Caco-2 (cell line): ENCODE measurements around the gene ZNF407. TPM values are rescaled to one million over a fixed set of nuclear protein-coding genes. Genes with fewer than 3 reads are reported as not detected.

Experiments
- BruUV-seq: library from RNA; stranded (reverse); fragments of 400-500 nt; replicated peaks from 2 replicates; lab custom pipeline; 2021; lab: Mats Ljungman, UMichigan
- CTCF ChIA-PET: fragments of 300-600 bp; sonication (Branson Sonifier 250); formaldehyde crosslinking; loops from one replicate; lab custom pipeline; 2022; ENCODE audit warnings: antibody characterized with exemption; lab: Charles Lee
- POLR2A ChIA-PET: fragments of 300-600 bp; sonication (Branson Sonifier 250); formaldehyde crosslinking; loops from one replicate; lab custom pipeline; 2022; ENCODE audit warnings: antibody characterized with exemption; lab: Charles Lee
- DNase-seq, 2 experiments: peaks; one replicate each; pipeline versions ENCODE4 v3.0.0 to v3.0.0-alpha.2; 2020 to 2022
- H3K27me3 ChIP-seq: replicated peaks from 2 replicates; pipeline ENCODE4 v1.6.0; 2011; ENCODE audit warnings: low read length; ENCODE audit not compliant: control insufficient read depth, insufficient read depth
- H3K36me3 ChIP-seq: 2 replicates; pipeline ENCODE4 v1.5.1; 2011; ENCODE audit warnings: low read length; ENCODE audit not compliant: control insufficient read depth, insufficient read depth
- H3K4me1 ChIP-seq: fragments of 250-450 bp; sonication (Bioruptor Pico); 2 replicates; pipeline ENCODE4 v1.5.1; 2020; ENCODE audit warnings: mild to moderate bottlenecking
- H3K4me3 ChIP-seq: 2 replicates; pipeline ENCODE4 v1.5.1; 2011; ENCODE audit warnings: low read depth, mild to moderate bottlenecking, control low read depth, low read length
- H3K9me3 ChIP-seq: fragments of 250-450 bp; sonication (Bioruptor Pico); 2 replicates; pipeline ENCODE4 v1.5.1; 2020; ENCODE audit warnings: mild to moderate bottlenecking, moderate library complexity
- H3K27ac Mint-ChIP-seq: one replicate; pipeline ENCODE4 v1.8.0; 2022; ENCODE audit warnings: mixed read lengths; ENCODE audit not compliant: unreplicated experiment
- H3K27me3 Mint-ChIP-seq: one replicate; pipeline ENCODE4 v1.8.0; 2022; ENCODE audit warnings: mixed read lengths; ENCODE audit not compliant: insufficient read depth, unreplicated experiment
- H3K36me3 Mint-ChIP-seq: one replicate; pipeline ENCODE4 v1.8.0; 2022; ENCODE audit warnings: mild to moderate bottlenecking, mixed read lengths; ENCODE audit not compliant: insufficient read depth, unreplicated experiment
- H3K4me1 Mint-ChIP-seq: one replicate; pipeline ENCODE4 v1.8.0; 2022; ENCODE audit warnings: low read depth, mixed read lengths; ENCODE audit not compliant: unreplicated experiment
- H3K4me3 Mint-ChIP-seq: one replicate; pipeline ENCODE4 v1.8.0; 2022; ENCODE audit warnings: mild to moderate bottlenecking, moderate library complexity, mixed read lengths; ENCODE audit not compliant: unreplicated experiment
- H3K9me3 Mint-ChIP-seq: one replicate; pipeline ENCODE4 v1.8.0; 2022; ENCODE audit warnings: mixed read lengths; ENCODE audit not compliant: unreplicated experiment
- intact Hi-C: fragments of 100-400 bp; cut with micrococcal nuclease; formaldehyde crosslinking; loops from one replicate; pipeline ENCODE4 v1.10.0; 2022; ENCODE audit not compliant: unreplicated experiment
- total RNA-seq: library from RNA; stranded (reverse); gene quantifications from 2 replicates; pipeline ENCODE4 v1.2.3, GENCODE V29; 2022
- TF ChIP-seq, protein P1 (sequence below), 2 experiments: fragments of 200-600 bp in 1 of 2; IDR thresholded peaks; 1 replicate in 1 of 2; 2 replicates in 1 of 2; pipeline versions ENCODE4 v1.5.1 to v1.8.0; 2011 to 2022; ENCODE audit warnings: antibody characterized with exemption in 1 of 2, control low read depth in 1 of 2, inconsistent platforms in 1 of 2, low read depth in 1 of 2, low read length in 1 of 2, mild to moderate bottlenecking in 1 of 2, moderate library complexity in 1 of 2; ENCODE audit not compliant: insufficient read depth in 1 of 2, severe bottlenecking in 1 of 2, unreplicated experiment in 1 of 2

The ZNF407 gene
- total RNA-seq, 1 experiment from 2014 or later, result 4.7 TPM

DNA sequence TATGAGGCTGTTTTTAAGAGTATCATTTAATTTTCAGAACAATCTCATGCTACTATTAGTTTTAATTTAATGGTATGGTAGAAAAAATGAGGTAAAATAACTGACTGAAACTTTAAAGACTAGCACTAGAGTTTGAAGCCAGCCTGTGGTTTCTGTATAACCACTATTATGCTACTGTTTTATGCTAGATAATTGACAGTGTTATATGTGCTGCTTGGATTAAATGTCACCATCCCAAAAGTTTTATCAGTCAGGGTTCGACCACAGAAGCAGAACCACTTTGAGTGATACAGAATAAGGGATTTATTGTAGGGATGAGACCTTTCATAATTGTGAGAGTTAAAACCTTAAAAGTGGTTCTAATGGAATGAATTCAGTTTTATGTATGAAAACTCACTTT, 339.6 kb downstream of the ZNF407 start:
- BruUV-seq, result no TSS peak
- Mint-ChIP-seq H3K27me3 (no peaks in the 10 kb centered on the region), H3K9me3 (no peaks in the 10 kb centered on the region), H3K27ac (no peak overlapping the region), H3K4me3 (no peak overlapping the region), H3K36me3 (no peaks in the 10 kb centered on the region), H3K4me1 (no peaks in the 10 kb centered on the region)
- TF ChIP-seq, protein P1, sequence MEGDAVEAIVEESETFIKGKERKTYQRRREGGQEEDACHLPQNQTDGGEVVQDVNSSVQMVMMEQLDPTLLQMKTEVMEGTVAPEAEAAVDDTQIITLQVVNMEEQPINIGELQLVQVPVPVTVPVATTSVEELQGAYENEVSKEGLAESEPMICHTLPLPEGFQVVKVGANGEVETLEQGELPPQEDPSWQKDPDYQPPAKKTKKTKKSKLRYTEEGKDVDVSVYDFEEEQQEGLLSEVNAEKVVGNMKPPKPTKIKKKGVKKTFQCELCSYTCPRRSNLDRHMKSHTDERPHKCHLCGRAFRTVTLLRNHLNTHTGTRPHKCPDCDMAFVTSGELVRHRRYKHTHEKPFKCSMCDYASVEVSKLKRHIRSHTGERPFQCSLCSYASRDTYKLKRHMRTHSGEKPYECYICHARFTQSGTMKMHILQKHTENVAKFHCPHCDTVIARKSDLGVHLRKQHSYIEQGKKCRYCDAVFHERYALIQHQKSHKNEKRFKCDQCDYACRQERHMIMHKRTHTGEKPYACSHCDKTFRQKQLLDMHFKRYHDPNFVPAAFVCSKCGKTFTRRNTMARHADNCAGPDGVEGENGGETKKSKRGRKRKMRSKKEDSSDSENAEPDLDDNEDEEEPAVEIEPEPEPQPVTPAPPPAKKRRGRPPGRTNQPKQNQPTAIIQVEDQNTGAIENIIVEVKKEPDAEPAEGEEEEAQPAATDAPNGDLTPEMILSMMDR (IDR thresholded peaks at IDR 0.05; ENCODE audit: insufficient read depth in 1 of 2, low read depth in 1 of 2, low read length in 1 of 2, severe bottlenecking in 1 of 2, unreplicated experiment in 1 of 2), result no peak
- Histone ChIP-seq H3K36me3 (no peaks in the 10 kb centered on the region), H3K9me3 (no peaks in the 10 kb centered on the region), H3K27me3 (no peaks in the 10 kb centered on the region), H3K4me3 (no peak overlapping the region), H3K4me1 (no peaks in the 10 kb centered on the region)
- ChIA-PET CTCF (no interaction called here), POLR2A (no interaction called here)
- DNase-seq, result no peak
- intact Hi-C loops, result no loop called here

DNA sequence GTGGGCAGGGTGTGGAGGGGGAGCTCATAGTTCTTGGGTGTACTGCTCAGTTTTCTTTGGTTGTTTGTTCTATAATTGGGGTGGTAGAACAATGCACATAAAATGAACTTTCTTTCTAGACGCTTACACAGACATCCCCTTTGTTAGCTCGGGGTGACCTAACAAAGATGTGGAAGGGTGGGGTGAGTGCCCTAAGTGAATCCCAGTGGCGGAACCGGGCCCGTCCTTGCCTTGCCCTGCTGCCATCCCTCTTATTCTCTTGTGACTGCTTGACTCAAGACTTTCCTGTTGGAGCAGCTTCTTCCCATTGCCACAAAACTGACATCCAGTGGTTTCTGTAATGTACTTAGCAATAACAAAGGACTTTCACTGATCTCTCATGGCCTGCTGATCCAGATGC, 343.2 kb downstream of the ZNF407 start:
- no peaks in the 10 kb centered on the region for H3K4me1 Mint-ChIP-seq
- H3K27me3 Mint-ChIP-seq, result no peaks in the 10 kb centered on the region
- no peak overlapping the region for H3K4me3 Mint-ChIP-seq
- ChIA-PET POLR2A (no interaction called here), CTCF (no interaction called here)
- no peaks in the 10 kb centered on the region for H3K9me3 Mint-ChIP-seq
- BruUV-seq, result no TSS peak
- TF ChIP-seq, protein P1 (IDR thresholded peaks at IDR 0.05; ENCODE audit: insufficient read depth in 1 of 2, low read depth in 1 of 2, low read length in 1 of 2, severe bottlenecking in 1 of 2, unreplicated experiment in 1 of 2), result no peak
- Histone ChIP-seq H3K36me3 (no peaks in the 10 kb centered on the region), H3K4me3 (no peak overlapping the region), H3K9me3 (no peaks in the 10 kb centered on the region), H3K27me3 (no peaks in the 10 kb centered on the region), H3K4me1 (no peaks in the 10 kb centered on the region)
- DNase-seq, result no peak
- no peaks in the 10 kb centered on the region for H3K36me3 Mint-ChIP-seq
- intact Hi-C loops, result no loop called here
- no peak overlapping the region for H3K27ac Mint-ChIP-seq

DNA sequence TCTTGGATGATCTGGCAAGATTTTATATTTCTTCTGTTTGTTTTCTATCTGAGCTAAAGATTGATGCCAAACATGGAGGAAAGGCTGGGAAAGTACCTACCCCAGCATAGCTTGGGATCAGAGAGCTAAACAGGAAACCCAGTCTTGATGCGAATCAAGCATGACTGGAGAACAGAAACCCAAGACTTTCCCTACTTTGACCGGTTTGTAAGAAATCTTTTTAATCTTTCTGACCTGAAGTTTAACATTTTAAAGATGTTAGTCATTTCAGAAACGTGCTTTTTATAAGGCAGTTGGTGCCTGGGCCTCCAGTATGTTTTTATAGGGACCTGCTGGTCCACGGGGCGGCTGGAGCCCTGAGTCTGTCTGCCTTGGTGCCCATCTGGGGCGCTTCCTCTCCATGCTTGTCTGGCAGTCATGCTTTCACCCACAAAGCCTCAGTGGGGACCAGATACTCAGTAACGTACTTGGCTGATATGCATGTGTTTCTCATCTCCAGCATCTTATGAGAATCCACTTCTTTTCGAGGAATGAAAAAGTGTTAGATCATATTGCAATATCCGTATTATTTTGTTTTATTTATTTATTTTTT, 344.7 kb downstream of the ZNF407 start:
- CTCF ChIA-PET, result no interaction called here
- POLR2A ChIA-PET, result no interaction called here
- Mint-ChIP-seq H3K36me3 (no peaks in the 10 kb centered on the region), H3K9me3 (no peaks in the 10 kb centered on the region), H3K4me3 (no peak overlapping the region), H3K4me1 (no peaks in the 10 kb centered on the region), H3K27me3 (no peaks in the 10 kb centered on the region), H3K27ac (no peak overlapping the region)
- no peaks in the 10 kb centered on the region for H3K9me3 ChIP-seq
- BruUV-seq, result no TSS peak
- H3K4me1 ChIP-seq, result no peaks in the 10 kb centered on the region
- H3K27me3 ChIP-seq, result no peaks in the 10 kb centered on the region
- TF ChIP-seq, protein P1 (IDR thresholded peaks at IDR 0.05; ENCODE audit: insufficient read depth in 1 of 2, low read depth in 1 of 2, low read length in 1 of 2, severe bottlenecking in 1 of 2, unreplicated experiment in 1 of 2), result no peak
- no peaks in the 10 kb centered on the region for H3K36me3 ChIP-seq
- no peak overlapping the region for H3K4me3 ChIP-seq
- no peak for DNase-seq
- intact Hi-C loops, result no loop called here
